HepG2 (cell line): ENCODE measurements around the gene CCBE1. TPM values are rescaled to one million over a fixed set of nuclear protein-coding genes. Genes with fewer than 3 reads are reported as not detected.
A peak's percentile ranks its signal among the peaks of the same experiment; 100 is the strongest.

Source experiments
- ATM ChIP-seq: fragments of 450-650 bp; IDR thresholded peaks from 2 replicates; pipeline ENCODE4 v1.7.1; 2017; ENCODE audit warnings: mild to moderate bottlenecking, borderline replicate concordance
- EHMT2 ChIP-seq: fragments of 200-600 bp; sonication (generic); IDR thresholded peaks from 2 replicates; pipeline ENCODE4 v1.7.0; 2017; ENCODE audit warnings: antibody characterized with exemption, low read depth, low read length, borderline replicate concordance
- FOSL2 ChIP-seq: sonication (generic); formaldehyde crosslinking; IDR thresholded peaks from 2 replicates; pipeline ENCODE4 v1.4.0; 2020; ENCODE audit warnings: missing genetic modification reagents
- FOXK1 ChIP-seq: sonication (generic); formaldehyde crosslinking; IDR thresholded peaks from 2 replicates; pipeline ENCODE4 v1.4.0; 2020; ENCODE audit warnings: low read depth, missing genetic modification reagents, borderline replicate concordance
- MEF2D ChIP-seq: sonication (generic); formaldehyde crosslinking; IDR thresholded peaks from 2 replicates; pipeline ENCODE4 v1.5.1; 2020; ENCODE audit warnings: mild to moderate bottlenecking, missing genetic modification reagents
- MXD4 ChIP-seq: IDR thresholded peaks from 2 replicates; pipeline ENCODE4 v1.6.1; 2016; ENCODE audit warnings: mild to moderate bottlenecking, missing biosample characterization, missing genetic modification reagents
- RBM22 ChIP-seq: fragments of 200-400 bp; formaldehyde crosslinking; optimal IDR thresholded peaks from 2 replicates; pipeline ENCODE3; 2017; ENCODE audit warnings: mild to moderate bottlenecking, low read length, moderate library complexity
- RFX5 ChIP-seq: IDR thresholded peaks from 2 replicates; pipeline ENCODE4 v1.6.1; 2011; ENCODE audit warnings: low read depth, low read length, improper control_type of control experiment
- ZBTB42 ChIP-seq: sonication (generic); formaldehyde crosslinking; IDR thresholded peaks from 2 replicates; pipeline ENCODE4 v1.5.0; 2020; ENCODE audit warnings: mild to moderate bottlenecking, missing genetic modification reagents
- ZC3H4 ChIP-seq: sonication (generic); formaldehyde crosslinking; IDR thresholded peaks from 2 replicates; pipeline ENCODE4 v1.4.0; 2020; ENCODE audit warnings: missing genetic modification reagents, borderline replicate concordance
- ZFYVE20 ChIP-seq: sonication (generic); formaldehyde crosslinking; IDR thresholded peaks from 2 replicates; pipeline ENCODE4 v1.8.0; 2023; ENCODE audit warnings: low read depth, mild to moderate bottlenecking, moderate library complexity, missing genetic modification reagents, borderline replicate concordance
- ZKSCAN8 ChIP-seq: IDR thresholded peaks from 2 replicates; pipeline ENCODE4 v1.6.1; 2016; ENCODE audit warnings: borderline replicate concordance, missing genetic modification reagents, missing compliant biosample characterization
- ZNF12 ChIP-seq: sonication (generic); formaldehyde crosslinking; IDR thresholded peaks from 2 replicates; pipeline ENCODE4 v1.5.0; 2020; ENCODE audit warnings: missing genetic modification reagents
- ZNF124 ChIP-seq: sonication (generic); formaldehyde crosslinking; IDR thresholded peaks from 2 replicates; pipeline ENCODE4 v1.4.0; 2020; ENCODE audit warnings: missing genetic modification reagents
- ZNF260 ChIP-seq: sonication (generic); formaldehyde crosslinking; IDR thresholded peaks from 2 replicates; pipeline ENCODE4 v1.4.0; 2020; ENCODE audit warnings: missing genetic modification reagents, low read depth, mild to moderate bottlenecking, borderline replicate concordance
- ZNF776 ChIP-seq: sonication (generic); formaldehyde crosslinking; IDR thresholded peaks from 2 replicates; pipeline ENCODE4 v1.4.0; 2020; ENCODE audit warnings: mild to moderate bottlenecking, missing genetic modification reagents
- polyA plus RNA-seq, 8 experiments: library from polyadenylated mRNA; depleted of rRNA in 3 of 8; stranded (reverse) in 7 of 8; unstranded in 1 of 8; fragments of >200 nt; fragmentation: Illumina TruSeq in 4 of 8; extraction: Trizol in 4 of 8; gene quantifications; 2 replicates each; pipeline versions ENCODE4 v1.2.1 to v1.2.3, GENCODE V29; 2011 to 2016; ENCODE audit warnings: low read depth in 4 of 8, missing spikeins in 1 of 8, mixed read lengths in 1 of 8; ENCODE audit not compliant: insufficient read depth in 1 of 8
- total RNA-seq, 5 experiments: library from RNA; depleted of rRNA; stranded (reverse); fragments of >200 nt; fragmentation: Illumina TruSeq; extraction: Trizol; gene quantifications; 2 replicates each; pipeline ENCODE4 v1.2.3, GENCODE V29; 2016; ENCODE audit warnings: low read depth in 1 of 5
- TF ChIP-seq, protein P1 (sequence below): sonication (generic); formaldehyde crosslinking; IDR thresholded peaks from 2 replicates; pipeline ENCODE4 v1.8.1; 2023; ENCODE audit warnings: mild to moderate bottlenecking, moderate library complexity, missing genetic modification reagents
- TF ChIP-seq, protein P2 (sequence below): sonication (generic); formaldehyde crosslinking; IDR thresholded peaks from 2 replicates; pipeline ENCODE4 v1.5.1; 2020; ENCODE audit warnings: mild to moderate bottlenecking, missing genetic modification reagents, moderate library complexity
- TF ChIP-seq, protein P3 (sequence below): sonication (generic); formaldehyde crosslinking; IDR thresholded peaks from 2 replicates; pipeline ENCODE4 v1.5.0; 2020; ENCODE audit warnings: missing genetic modification reagents, mild to moderate bottlenecking, borderline replicate concordance
- TF ChIP-seq, protein P4 (sequence below): IDR thresholded peaks from 2 replicates; pipeline ENCODE4 v1.6.1; 2016
- TF ChIP-seq, protein P5 (sequence below): sonication (generic); formaldehyde crosslinking; IDR thresholded peaks from 2 replicates; pipeline ENCODE4 v1.8.0; 2022; ENCODE audit warnings: missing genetic modification reagents, mild to moderate bottlenecking, borderline replicate concordance

The CCBE1 gene
- total and polyA plus RNA-seq, 2 of the 13 experiments (the other 11 are each of a cell fraction or from before 2014, with no cell fraction given), result not detected

DNA sequence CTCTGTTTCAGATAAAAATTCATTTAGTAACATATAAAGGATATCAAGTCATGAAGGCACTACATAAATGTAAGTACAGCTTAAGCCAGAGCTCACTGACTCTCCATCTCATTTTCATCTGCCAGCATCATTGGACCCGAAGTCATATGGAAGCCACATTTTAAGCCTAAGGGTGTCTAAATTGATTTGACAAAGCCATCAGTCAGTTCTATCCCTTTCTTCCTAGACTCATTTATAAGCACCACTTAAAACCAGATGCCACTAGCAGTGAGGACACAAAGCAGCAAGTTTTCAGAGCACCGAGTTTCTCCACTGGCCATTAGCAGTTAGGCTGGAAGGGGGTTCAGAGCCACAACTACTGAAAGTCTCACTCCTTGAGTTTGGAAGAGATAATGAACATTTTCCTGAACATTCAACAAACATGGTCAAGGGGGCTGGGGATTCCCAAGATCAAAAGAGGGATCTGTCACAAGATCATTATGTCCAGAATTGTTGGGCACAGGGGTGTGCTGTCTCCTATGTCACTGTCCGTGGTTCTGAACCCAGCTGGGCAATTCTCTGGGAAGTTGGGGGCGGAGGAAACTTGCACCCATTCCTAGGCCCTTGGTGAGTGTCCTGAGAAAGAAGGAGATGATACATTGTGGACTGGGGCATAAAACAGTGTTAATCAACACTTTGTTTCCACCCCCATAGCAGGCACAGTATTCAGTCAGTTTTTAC is 179.6 kb downstream of the CCBE1 start (continued):
- TF ChIP-seq ZNF260 (CRISPR knock-in tag) (no peak), ZNF12 (CRISPR knock-in tag) (peak; percentile 42; the same call in 1 of the 2 replicates), MXD4 (CRISPR knock-in tag) (no peak), ZNF776 (no peak), ZNF124 (CRISPR knock-in tag) (no peak), ZFYVE20 (CRISPR knock-in tag) (no peak), ATM (no peak), RBM22 (no peak), MEF2D (CRISPR knock-in tag) (no peak), ZBTB42 (CRISPR knock-in tag) (no peak), FOSL2 (CRISPR knock-in tag) (peak; percentile 21), RFX5 (no peak), ZC3H4 (CRISPR knock-in tag) (no peak), EHMT2 (peak; percentile 32; the same call in 1 of the 2 replicates), FOXK1 (CRISPR knock-in tag) (peak; percentile 26; the same call in 1 of the 2 replicates), ZKSCAN8 (no peak)
- TF ChIP-seq, protein P1, sequence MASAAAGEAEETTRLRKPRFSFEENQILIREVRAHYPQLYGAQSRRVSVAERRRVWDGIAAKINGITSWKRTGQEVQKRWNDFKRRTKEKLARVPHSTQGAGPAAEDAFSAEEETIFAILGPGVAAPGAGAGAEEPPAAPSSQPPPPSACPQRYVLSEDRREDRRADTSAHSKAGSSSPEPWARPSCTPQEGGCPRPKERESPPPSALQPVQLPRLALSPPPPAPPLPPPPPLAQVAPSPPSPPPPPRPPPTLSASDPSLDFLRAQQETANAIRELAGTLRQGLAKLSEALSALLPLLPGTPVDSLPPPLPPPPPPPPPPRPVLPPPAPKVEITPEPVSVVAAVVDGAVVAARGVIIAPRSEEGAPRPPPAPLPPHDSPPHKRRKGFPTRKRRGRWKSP (CRISPR knock-in tag), result no peak
- TF ChIP-seq, protein P2, sequence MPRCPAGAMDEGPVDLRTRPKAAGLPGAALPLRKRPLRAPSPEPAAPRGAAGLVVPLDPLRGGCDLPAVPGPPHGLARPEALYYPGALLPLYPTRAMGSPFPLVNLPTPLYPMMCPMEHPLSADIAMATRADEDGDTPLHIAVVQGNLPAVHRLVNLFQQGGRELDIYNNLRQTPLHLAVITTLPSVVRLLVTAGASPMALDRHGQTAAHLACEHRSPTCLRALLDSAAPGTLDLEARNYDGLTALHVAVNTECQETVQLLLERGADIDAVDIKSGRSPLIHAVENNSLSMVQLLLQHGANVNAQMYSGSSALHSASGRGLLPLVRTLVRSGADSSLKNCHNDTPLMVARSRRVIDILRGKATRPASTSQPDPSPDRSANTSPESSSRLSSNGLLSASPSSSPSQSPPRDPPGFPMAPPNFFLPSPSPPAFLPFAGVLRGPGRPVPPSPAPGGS (CRISPR knock-in tag), result no peak
- TF ChIP-seq, protein P3, sequence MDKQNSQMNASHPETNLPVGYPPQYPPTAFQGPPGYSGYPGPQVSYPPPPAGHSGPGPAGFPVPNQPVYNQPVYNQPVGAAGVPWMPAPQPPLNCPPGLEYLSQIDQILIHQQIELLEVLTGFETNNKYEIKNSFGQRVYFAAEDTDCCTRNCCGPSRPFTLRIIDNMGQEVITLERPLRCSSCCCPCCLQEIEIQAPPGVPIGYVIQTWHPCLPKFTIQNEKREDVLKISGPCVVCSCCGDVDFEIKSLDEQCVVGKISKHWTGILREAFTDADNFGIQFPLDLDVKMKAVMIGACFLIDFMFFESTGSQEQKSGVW (CRISPR knock-in tag), result no peak
- TF ChIP-seq, protein P4, sequence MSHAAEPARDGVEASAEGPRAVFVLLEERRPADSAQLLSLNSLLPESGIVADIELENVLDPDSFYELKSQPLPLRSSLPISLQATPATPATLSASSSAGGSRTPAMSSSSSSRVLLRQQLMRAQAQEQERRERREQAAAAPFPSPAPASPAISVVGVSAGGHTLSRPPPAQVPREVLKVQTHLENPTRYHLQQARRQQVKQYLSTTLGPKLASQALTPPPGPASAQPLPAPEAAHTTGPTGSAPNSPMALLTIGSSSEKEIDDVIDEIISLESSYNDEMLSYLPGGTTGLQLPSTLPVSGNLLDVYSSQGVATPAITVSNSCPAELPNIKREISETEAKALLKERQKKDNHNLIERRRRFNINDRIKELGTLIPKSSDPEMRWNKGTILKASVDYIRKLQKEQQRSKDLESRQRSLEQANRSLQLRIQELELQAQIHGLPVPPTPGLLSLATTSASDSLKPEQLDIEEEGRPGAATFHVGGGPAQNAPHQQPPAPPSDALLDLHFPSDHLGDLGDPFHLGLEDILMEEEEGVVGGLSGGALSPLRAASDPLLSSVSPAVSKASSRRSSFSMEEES (CRISPR knock-in tag), result peak; percentile 56; the same call in 1 of the 2 replicates
- TF ChIP-seq, protein P5, sequence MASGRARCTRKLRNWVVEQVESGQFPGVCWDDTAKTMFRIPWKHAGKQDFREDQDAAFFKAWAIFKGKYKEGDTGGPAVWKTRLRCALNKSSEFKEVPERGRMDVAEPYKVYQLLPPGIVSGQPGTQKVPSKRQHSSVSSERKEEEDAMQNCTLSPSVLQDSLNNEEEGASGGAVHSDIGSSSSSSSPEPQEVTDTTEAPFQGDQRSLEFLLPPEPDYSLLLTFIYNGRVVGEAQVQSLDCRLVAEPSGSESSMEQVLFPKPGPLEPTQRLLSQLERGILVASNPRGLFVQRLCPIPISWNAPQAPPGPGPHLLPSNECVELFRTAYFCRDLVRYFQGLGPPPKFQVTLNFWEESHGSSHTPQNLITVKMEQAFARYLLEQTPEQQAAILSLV, result no peak
